Pancreas (tissue), 10 donors: ENCODE results near the gene PTP4A2. TPM values are rescaled to one million over a fixed set of nuclear protein-coding genes. Genes with fewer than 3 reads are reported as not detected.

ENCODE experiments used
- ATAC-seq, 4 donors: fragments of 200-7000 bp; cut with Tn5 transposase; one replicate each; pipeline versions ENCODE4 v1.8.0 to v1.9.1; 2020; ENCODE audit warnings: mild to moderate bottlenecking in 4 of 4, moderate library complexity in 4 of 4
- DNase-seq, 6 donors: peaks; one replicate each; pipeline ENCODE4 v3.0.0-alpha.2; 2020
- FAIRE-seq: peaks from 2 replicates; lab custom pipeline; 2012; peaks lifted over from hg19 to GRCh38; lab: Jason Lieb, UNC
- H3K27ac ChIP-seq, 4 donors: fragments of 200-600 bp; sonication (generic); 1 replicate in 3 of 4; 2 replicates in 1 of 4; pipeline versions ENCODE4 v1.5.0 to v1.8.0; 2020
- H3K27me3 ChIP-seq, 4 donors: fragments of 200-600 bp; one replicate each; pipeline ENCODE4 v1.8.0; 2021
- H3K36me3 ChIP-seq, 3 donors: fragments of 200-600 bp; sonication (generic) in 1 of 3; one replicate each; pipeline versions ENCODE4 v1.5.0 to v1.8.0; 2020 to 2021
- H3K4me1 ChIP-seq, 3 donors: fragments of 200-600 bp; one replicate each; pipeline ENCODE4 v1.8.0; 2021
- H3K4me3 ChIP-seq, 4 donors: fragments of 200-600 bp; sonication (generic) in 2 of 4; one replicate each; pipeline versions ENCODE4 v1.5.0 to v1.8.0; 2020 to 2021
- H3K9me3 ChIP-seq, 4 donors: fragments of 200-600 bp; one replicate each; pipeline ENCODE4 v1.8.0; 2021
- WGBS, 2 donors: extraction: QIAGEN DNeasy Blood & Tissue Kit; methylation state at CpG; one replicate each; pipeline ENCODE4 v1.1.7; 2013; 5-methylcytosine and 5-hydroxymethylcytosine counted together
- intact Hi-C, 3 donors: fragments of 100-400 bp; cut with DNase I; formaldehyde crosslinking; loops; one replicate each; pipeline versions ENCODE4 v1.11.1 to v1.14.2; 2022
- polyA plus RNA-seq, 2 donors: library from polyadenylated mRNA; stranded (reverse); fragments of 200-250 nt; gene quantifications; one replicate each; pipeline ENCODE4 v1.2.3, GENCODE V29; 2013
- total RNA-seq, 6 donors: library from RNA; stranded (reverse); fragmentation: NEBNext Ultra II Directional in 4 of 6; extraction: Animal tissue kit (Norgen Biotek cat#: 25700) in 4 of 6; gene quantifications; one replicate each; pipeline versions ENCODE4 v1.2.1 to v1.2.4, GENCODE V29; 2021 to 2023
- TF ChIP-seq, protein P1 (sequence below), 4 donors: fragments of 200-600 bp; sonication (generic) in 3 of 4; IDR thresholded peaks; one replicate each; pipeline versions ENCODE4 v1.5.0 to v1.8.0; 2021; ENCODE audit warnings: antibody characterized with exemption in 4 of 4
- donor health status: healthy with polysubstance abuse.
- donor health status: DM: no; HTN: no; CAD: no; lungs with moderate emphysema.
- donor health status: DM: no; HTN: no; CAD: no.
- donor health status: control.
- donor health status: control.
- donor health status: Bipolar disorder and iron deficiency.
- donor health status: DM: yes; HTN: yes; CAD: no.
- donor health status: DM: no; HTN: no; CAD: no.
- donor health status: DM: no; HTN: no; CAD: no.
- donor health status: DM: yes; HTN: yes; CAD: no.

The PTP4A2 gene
- 100 to 1,000 TPM in 2 of 6 donors, 10 to 100 TPM in 4; 58.1 to 137 (median 90.8) TPM for total RNA-seq
- 10 to 100 TPM; 37.7 to 42.1 TPM for polyA plus RNA-seq

- H3K4me3 ChIP-seq, result peak within 1 kb of the TSS; percentile 32 to 62 (median 60)
- TF ChIP-seq, protein P1, sequence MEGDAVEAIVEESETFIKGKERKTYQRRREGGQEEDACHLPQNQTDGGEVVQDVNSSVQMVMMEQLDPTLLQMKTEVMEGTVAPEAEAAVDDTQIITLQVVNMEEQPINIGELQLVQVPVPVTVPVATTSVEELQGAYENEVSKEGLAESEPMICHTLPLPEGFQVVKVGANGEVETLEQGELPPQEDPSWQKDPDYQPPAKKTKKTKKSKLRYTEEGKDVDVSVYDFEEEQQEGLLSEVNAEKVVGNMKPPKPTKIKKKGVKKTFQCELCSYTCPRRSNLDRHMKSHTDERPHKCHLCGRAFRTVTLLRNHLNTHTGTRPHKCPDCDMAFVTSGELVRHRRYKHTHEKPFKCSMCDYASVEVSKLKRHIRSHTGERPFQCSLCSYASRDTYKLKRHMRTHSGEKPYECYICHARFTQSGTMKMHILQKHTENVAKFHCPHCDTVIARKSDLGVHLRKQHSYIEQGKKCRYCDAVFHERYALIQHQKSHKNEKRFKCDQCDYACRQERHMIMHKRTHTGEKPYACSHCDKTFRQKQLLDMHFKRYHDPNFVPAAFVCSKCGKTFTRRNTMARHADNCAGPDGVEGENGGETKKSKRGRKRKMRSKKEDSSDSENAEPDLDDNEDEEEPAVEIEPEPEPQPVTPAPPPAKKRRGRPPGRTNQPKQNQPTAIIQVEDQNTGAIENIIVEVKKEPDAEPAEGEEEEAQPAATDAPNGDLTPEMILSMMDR (IDR thresholded peaks at IDR 0.05), result peak in 3 of 4 donors; percentile 11 to 38 (median 34)
- H3K36me3 ChIP-seq, result no peaks in the 10 kb centered on the region
- no peak for FAIRE-seq
- DNase-seq, result peak; percentile 95 to 98 (median 95)
- H3K4me1 ChIP-seq, result peaks cover 19 to 50% (median 46%) of the 10 kb centered on the region in 3 donors
- WGBS, 2 donors, result 2% methylated on average over 38 to 82 of the region's 82 CpGs
- no peaks in the 10 kb centered on the region for H3K9me3 ChIP-seq
- ATAC-seq, result peak; percentile 87 to 93 (median 90)
- intact Hi-C loops, result no loop called here
- no peaks in the 10 kb centered on the region for H3K27me3 ChIP-seq
- H3K27ac ChIP-seq, result peak within 1 kb of the TSS; percentile 83 to 93 (median 88)
These were observed at the start of gene PTP4A2 for GRCh38 chr1:31938184-31938975. Gene PTP4A2, minus strand, starts transcription at chr1:31938368. Its CDS starts 19,303 bp downstream, at chr1:31919065.

- H3K4me1 ChIP-seq, result no peaks in the 10 kb centered on the region
- H3K9me3 ChIP-seq, result no peaks in the 10 kb centered on the region
- intact Hi-C loops, result no loop called here
- H3K27me3 ChIP-seq, result no peaks in the 10 kb centered on the region
- ATAC-seq (peak in 1 of 4 donors; percentile 11), FAIRE-seq (no peak), DNase-seq (no peak)
- no peak overlapping the region for H3K4me3 ChIP-seq
- H3K36me3 ChIP-seq, result no peaks in the 10 kb centered on the region
- WGBS, 2 donors, result 37 to 44% methylated on average over 9 of the region's 9 CpGs
- TF ChIP-seq, protein P1 (IDR thresholded peaks at IDR 0.05), result no peak
- no peak overlapping the region for H3K27ac ChIP-seq
These were observed 49.0 kb upstream of the PTP4A2 start for GRCh38 chr1:31987135-31987619.

DNA sequence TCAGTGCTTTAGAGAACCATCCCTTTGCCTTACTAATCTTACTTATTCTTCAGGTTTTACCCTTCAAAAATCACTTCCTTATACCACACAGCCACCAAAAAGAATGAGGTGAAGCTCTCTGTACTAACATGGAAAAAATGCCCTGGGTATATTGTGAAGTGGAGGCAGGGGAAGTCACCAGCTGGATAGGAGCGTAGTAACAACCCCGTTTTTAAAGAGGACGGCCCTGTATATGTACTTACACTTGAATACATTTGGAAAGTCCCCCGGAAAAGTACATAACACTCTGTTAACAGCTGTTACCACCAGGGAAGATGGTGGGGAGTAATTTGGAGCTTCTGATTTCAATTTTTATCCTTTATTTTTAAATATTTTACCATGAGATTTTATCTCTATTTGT is 47.3 kb upstream of the PTP4A2 start:
- FAIRE-seq (no peak), ATAC-seq (peak in 2 of 4 donors; percentile 30 to 43), DNase-seq (no peak)
- intact Hi-C loops, result no loop called here
- TF ChIP-seq, protein P1 (IDR thresholded peaks at IDR 0.05), result no peak
- H3K9me3 ChIP-seq, result no peaks in the 10 kb centered on the region
- H3K27me3 ChIP-seq, result no peaks in the 10 kb centered on the region
- no peaks in the 10 kb centered on the region for H3K4me1 ChIP-seq
- no peaks in the 10 kb centered on the region for H3K36me3 ChIP-seq
- 46 to 51% methylated on average over 4 of the region's 4 CpGs for WGBS, 2 donors
- no peak overlapping the region for H3K4me3 ChIP-seq
- H3K27ac ChIP-seq, result no peak overlapping the region

DNA sequence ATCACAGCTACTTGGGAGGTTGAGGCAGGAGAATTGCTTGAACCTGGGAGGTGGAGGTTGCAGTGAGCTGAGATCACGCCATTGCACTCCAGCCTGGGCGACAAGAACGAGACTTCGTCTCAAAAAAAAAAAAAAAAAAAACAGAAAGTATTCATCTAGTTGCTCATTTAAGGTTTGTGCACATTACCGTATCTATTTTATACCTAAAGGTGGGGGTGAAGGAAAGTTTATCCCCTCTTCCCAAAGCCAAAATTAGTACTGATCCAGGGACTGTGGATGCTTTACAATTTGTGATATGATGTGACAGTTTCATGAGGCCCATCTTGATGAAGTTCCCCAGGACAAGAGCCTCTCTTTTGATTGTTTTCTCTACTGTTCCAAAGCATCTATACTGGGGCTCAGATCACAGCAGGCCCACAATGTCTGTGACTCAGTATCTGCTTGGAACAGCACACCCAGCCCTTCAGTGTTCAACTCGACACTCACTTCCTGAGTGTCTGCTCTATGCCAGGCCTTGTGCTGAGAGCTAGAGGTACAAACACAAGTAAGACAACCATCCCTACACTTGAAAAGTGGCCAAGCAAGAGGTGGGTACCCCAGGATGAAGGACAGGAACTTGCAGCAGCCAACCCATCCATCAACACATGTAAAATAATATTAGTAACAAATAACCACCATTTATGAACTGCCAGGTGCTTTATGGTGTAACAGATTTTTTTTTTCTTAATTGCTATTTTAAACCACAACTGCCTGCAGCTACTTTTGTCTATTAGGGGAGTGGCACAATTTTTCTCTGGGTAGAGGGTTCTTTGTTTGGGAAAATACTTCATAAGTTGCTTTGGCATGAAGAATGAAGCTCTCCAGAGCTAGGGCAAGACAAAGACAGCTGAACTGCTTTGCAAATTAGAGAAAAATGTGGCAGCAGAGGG is 46.5 kb upstream of the PTP4A2 start:
- ATAC-seq, result no peak
- Histone ChIP-seq H3K4me3 (no peak overlapping the region), H3K27ac (no peak overlapping the region), H3K9me3 (no peaks in the 10 kb centered on the region), H3K27me3 (no peaks in the 10 kb centered on the region), H3K4me1 (no peaks in the 10 kb centered on the region), H3K36me3 (no peaks in the 10 kb centered on the region)
- DNase-seq, result no peak
- TF ChIP-seq, protein P1 (IDR thresholded peaks at IDR 0.05), result no peak
- FAIRE-seq, result no peak
- WGBS, 2 donors, result 91 to 96% methylated on average over 6 of the region's 6 CpGs
- intact Hi-C loops, result no loop called here
